IMR-90 (cell line): ENCODE data around the gene ZNF423. TPM values are rescaled to one million over a fixed set of nuclear protein-coding genes. Genes with fewer than 3 reads are reported as not detected.

Experiments used
- ATAC-seq: fragments of 200-7000 bp; cut with Tn5 transposase; 2 replicates; pipeline ENCODE4 v1.9.1; 2020; ENCODE audit warnings: low read depth, mild to moderate bottlenecking, moderate library complexity
- BruUV-seq: library from RNA; stranded (reverse); fragments of 400-500 nt; replicated peaks from 2 replicates; lab custom pipeline; 2021; lab: Mats Ljungman, UMichigan
- CTCF ChIA-PET: fragments of 300-600 bp; formaldehyde crosslinking; extraction: SDS; loops from one replicate; lab custom pipeline; 2021; ENCODE audit warnings: antibody characterized with exemption; lab: Yijun Ruan, JAX
- POLR2A ChIA-PET: fragments of 300-600 bp; sonication (Branson Sonifier 250); formaldehyde crosslinking; loops from one replicate; lab custom pipeline; 2022; ENCODE audit warnings: antibody characterized with exemption; ENCODE audit not compliant: unreplicated experiment; lab: Charles Lee
- DNase-seq: peaks from one replicate; pipeline ENCODE4 v3.0.0; 2013
- H2AFZ ChIP-seq: replicated peaks from 2 replicates; pipeline ENCODE3; 2013; ENCODE audit warnings: low read length, mild to moderate bottlenecking; ENCODE audit not compliant: poor library complexity
- H2AK5ac ChIP-seq: 2 replicates; pipeline ENCODE4 v1.6.1; 2013; ENCODE audit warnings: low read depth, low read length, inconsistent platforms
- H2AK9ac ChIP-seq: replicated peaks from 2 replicates; pipeline ENCODE3; 2013; ENCODE audit warnings: mild to moderate bottlenecking, low read depth, low read length, moderate library complexity; ENCODE audit not compliant: poor library complexity
- H2BK120ac ChIP-seq: 2 replicates; pipeline ENCODE4 v1.6.1; 2013; ENCODE audit warnings: low read depth, low read length, inconsistent platforms
- H2BK15ac ChIP-seq: 3 replicates; pipeline ENCODE4 v1.6.1; 2013; ENCODE audit warnings: low read depth, low read length, inconsistent platforms
- H2BK20ac ChIP-seq: 2 replicates; pipeline ENCODE4 v1.6.1; 2013; ENCODE audit warnings: low read depth, mild to moderate bottlenecking, inconsistent platforms, low read length, moderate library complexity
- H2BK5ac ChIP-seq: 2 replicates; pipeline ENCODE4 v1.6.1; 2013; ENCODE audit warnings: mild to moderate bottlenecking, low read depth, low read length, inconsistent platforms; ENCODE audit not compliant: poor library complexity, severe bottlenecking
- H3K14ac ChIP-seq: replicated peaks from 2 replicates; pipeline ENCODE4 v1.6.1; 2013; ENCODE audit warnings: low read depth, low read length, inconsistent platforms
- H3K18ac ChIP-seq: 2 replicates; pipeline ENCODE4 v1.6.1; 2013; ENCODE audit warnings: low read depth, low read length, control low read depth
- H3K23ac ChIP-seq: 2 replicates; pipeline ENCODE4 v1.6.1; 2013; ENCODE audit warnings: low read depth, low read length, inconsistent platforms
- H3K27ac ChIP-seq: 2 replicates; pipeline ENCODE4 v1.5.1; 2013; ENCODE audit warnings: mild to moderate bottlenecking, control low read depth, low read length; ENCODE audit not compliant: insufficient read depth
- H3K27me3 ChIP-seq: 2 replicates; pipeline ENCODE4 v1.6.1; 2013; ENCODE audit warnings: low read length; ENCODE audit not compliant: control insufficient read depth, insufficient read depth
- H3K36me3 ChIP-seq: 2 replicates; pipeline ENCODE4 v1.6.1; 2013; ENCODE audit warnings: low read length, mixed read lengths; ENCODE audit not compliant: control insufficient read depth, insufficient read depth
- H3K4ac ChIP-seq: 2 replicates; pipeline ENCODE4 v1.6.1; 2013; ENCODE audit warnings: low read depth, low read length, inconsistent platforms
- H3K4me1 ChIP-seq: 2 replicates; pipeline ENCODE4 v1.6.1; 2013; ENCODE audit warnings: low read length, mixed read lengths; ENCODE audit not compliant: control insufficient read depth, insufficient read depth
- H3K4me2 ChIP-seq: 2 replicates; pipeline ENCODE4 v1.6.1; 2013; ENCODE audit warnings: low read depth, mild to moderate bottlenecking, control low read depth, low read length, moderate library complexity
- H3K4me3 ChIP-seq: 2 replicates; pipeline ENCODE4 v1.5.1; 2013; ENCODE audit warnings: low read depth, mild to moderate bottlenecking, control low read depth, low read length, moderate library complexity; ENCODE audit not compliant: insufficient read depth
- H3K56ac ChIP-seq: 2 replicates; pipeline ENCODE4 v1.6.1; 2013; ENCODE audit warnings: low read length, inconsistent platforms; ENCODE audit not compliant: insufficient read depth; ENCODE audit errors: extremely low read depth
- H3K79me1 ChIP-seq, 2 experiments: 2 replicates each; pipeline ENCODE4 v1.6.1; 2013; ENCODE audit warnings: low read length in 2 of 2, inconsistent platforms in 1 of 2, low read depth in 1 of 2
- H3K9ac ChIP-seq: 2 replicates; pipeline ENCODE4 v1.6.1; 2013; ENCODE audit warnings: low read depth, low read length, control low read depth
- H3K9me1 ChIP-seq: 2 replicates; pipeline ENCODE4 v1.6.1; 2013; ENCODE audit warnings: low read length, inconsistent platforms; ENCODE audit not compliant: insufficient read depth
- H3K9me3 ChIP-seq: 2 replicates; pipeline ENCODE4 v1.6.1; 2013; ENCODE audit warnings: low read length; ENCODE audit not compliant: control insufficient read depth, insufficient read depth
- H4K20me1 ChIP-seq: 2 replicates; pipeline ENCODE4 v1.6.1; 2013; ENCODE audit warnings: low read length, inconsistent platforms; ENCODE audit not compliant: insufficient read depth
- H4K5ac ChIP-seq: 2 replicates; pipeline ENCODE4 v1.6.1; 2013; ENCODE audit warnings: mild to moderate bottlenecking, low read depth, low read length, control low read depth
- H4K8ac ChIP-seq, 2 experiments: 2 replicates each; pipeline ENCODE4 v1.6.1; 2013; ENCODE audit warnings: low read depth in 2 of 2, low read length in 2 of 2, control low read depth in 1 of 2, inconsistent platforms in 1 of 2
- H4K91ac ChIP-seq: 2 replicates; pipeline ENCODE4 v1.6.1; 2013; ENCODE audit warnings: low read depth, low read length, inconsistent platforms; ENCODE audit not compliant: insufficient read depth
- BHLHE40 ChIP-seq: fragments of 150-350 bp; IDR thresholded peaks from 2 replicates; pipeline ENCODE4 v1.6.1; 2016; ENCODE audit warnings: mild to moderate bottlenecking, low read depth, low read length
- FOS ChIP-seq: fragments of 150-350 bp; IDR thresholded peaks from 2 replicates; pipeline ENCODE4 v1.6.1; 2016; ENCODE audit warnings: low read depth, low read length
- MAZ ChIP-seq: IDR thresholded peaks from 2 replicates; pipeline ENCODE4 v1.6.1; 2012; ENCODE audit warnings: low read depth, mild to moderate bottlenecking, low read length, improper control_type of control experiment, moderate library complexity, borderline replicate concordance
- NFE2L2 ChIP-seq: fragments of 150-350 bp; IDR thresholded peaks from 2 replicates; pipeline ENCODE4 v1.6.1; 2016; ENCODE audit warnings: low read depth, mild to moderate bottlenecking, low read length
- RFX5 ChIP-seq: IDR thresholded peaks from 2 replicates; pipeline ENCODE4 v1.8.0; 2012; ENCODE audit warnings: low read depth, mild to moderate bottlenecking, low read length, moderate library complexity
- WGBS, 2 experiments: methylation state at CpG; one replicate each; pipeline versions ENCODE4 v1.1.5 to v1.1.7; 2013; ENCODE audit warnings: missing lambda C conversion rate in 2 of 2; ENCODE audit not compliant: insufficient read length in 1 of 2; ENCODE audit errors: extremely low coverage in 2 of 2; 5-methylcytosine and 5-hydroxymethylcytosine counted together
- dilution Hi-C: fragments of 300-500 bp; cut with HindIII; formaldehyde crosslinking; loops from one replicate; pipeline ENCODE4 v1.14.3; 2018; ENCODE audit warnings: low sequenced_read_pairs; ENCODE audit not compliant: unreplicated experiment
- in situ Hi-C: fragments of 300-500 bp; cut with MboI; formaldehyde crosslinking; loops from 3 replicates; pipeline ENCODE4 v1.14.3; 2019; ENCODE audit warnings: low sequenced_read_pairs, inconsistent platforms, mixed read lengths
- intact Hi-C: fragments of 100-400 bp; cut with micrococcal nuclease; formaldehyde crosslinking; loops from 2 replicates; pipeline ENCODE4 v1.10.0; 2022
- polyA plus RNA-seq, 3 experiments: library from polyadenylated mRNA; depleted of rRNA; stranded (reverse); fragments of >200 nt; gene quantifications; 2 replicates each; pipeline ENCODE4 v1.2.3, GENCODE V29; 2012; ENCODE audit warnings: low replicate concordance in 1 of 3
- total RNA-seq: library from RNA; depleted of rRNA; stranded (reverse); fragments of >200 nt; gene quantifications from 2 replicates; pipeline ENCODE4 v1.2.3, GENCODE V29; 2012
- TF ChIP-seq, protein P1 (sequence below): fragments of 150-350 bp; IDR thresholded peaks from 2 replicates; pipeline ENCODE4 v1.6.1; 2017; ENCODE audit warnings: mild to moderate bottlenecking, antibody characterized with exemption, low read length, low read depth
- TF ChIP-seq, protein P2 (sequence below): conservative IDR thresholded peaks from 2 replicates; pipeline ENCODE4 v1.5.1; 2012; ENCODE audit warnings: mild to moderate bottlenecking, low read depth, low read length, improper control_type of control experiment

The ZNF423 gene
- total and polyA plus RNA-seq, 2 of the 4 experiments (the other 2 are of a cell fraction) = under 0.01 to 0.10 TPM

DNA sequence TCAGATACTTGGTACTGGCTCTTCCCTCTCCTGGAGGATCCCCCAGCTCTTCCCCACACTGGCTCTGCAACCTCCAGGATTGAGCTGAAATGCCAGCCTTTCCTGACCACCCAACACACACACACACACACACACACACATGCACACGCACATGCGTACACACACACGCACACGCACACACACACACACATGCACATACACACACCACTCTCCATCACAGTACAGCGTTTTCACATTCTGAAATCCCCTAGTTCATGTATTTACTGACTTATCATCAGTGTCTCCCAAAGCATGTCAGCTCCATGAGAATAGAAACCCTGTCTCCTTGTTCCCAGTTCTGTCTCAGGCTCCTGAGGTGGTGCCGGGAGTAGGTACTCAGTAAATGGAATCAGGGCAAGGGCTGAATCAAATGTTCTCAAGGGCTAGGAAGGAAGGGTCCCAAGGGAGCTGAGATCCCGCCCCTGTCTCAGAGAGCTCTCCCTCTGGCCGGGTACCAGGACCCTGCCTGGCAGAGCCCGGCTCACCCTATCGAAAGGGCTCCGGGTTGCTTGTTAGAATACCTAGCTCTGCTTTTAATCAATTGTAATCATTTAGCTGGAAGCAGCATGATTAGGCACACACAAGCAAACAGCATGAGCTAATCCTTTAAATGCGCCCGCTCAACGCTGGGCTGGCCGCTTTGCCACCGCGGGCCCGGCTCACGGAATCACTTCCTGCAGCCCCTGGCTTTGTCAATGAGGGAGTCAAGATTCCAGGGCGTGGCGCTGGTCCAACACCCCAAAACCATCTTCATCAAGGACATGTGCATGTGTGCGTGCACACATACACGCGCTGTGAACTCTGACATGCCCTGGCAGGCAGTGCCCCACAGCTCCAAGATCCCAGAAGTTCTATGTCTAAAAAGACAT, 341.6 kb downstream of the ZNF423 start:
- H3K27me3 ChIP-seq = no peaks in the 10 kb centered on the region
- ATAC-seq (no peak), DNase-seq (no peak)
- dilution Hi-C loops = no loop called here
- H3K27ac ChIP-seq = no peak overlapping the region
- ChIA-PET CTCF (no interaction called here), POLR2A (no interaction called here)
- H4K8ac ChIP-seq = no peak overlapping the region
- no peak overlapping the region for H2AK9ac ChIP-seq
- no peaks in the 10 kb centered on the region for H3K36me3 ChIP-seq
- no peak for TF ChIP-seq FOS
- TF ChIP-seq, protein P1, sequence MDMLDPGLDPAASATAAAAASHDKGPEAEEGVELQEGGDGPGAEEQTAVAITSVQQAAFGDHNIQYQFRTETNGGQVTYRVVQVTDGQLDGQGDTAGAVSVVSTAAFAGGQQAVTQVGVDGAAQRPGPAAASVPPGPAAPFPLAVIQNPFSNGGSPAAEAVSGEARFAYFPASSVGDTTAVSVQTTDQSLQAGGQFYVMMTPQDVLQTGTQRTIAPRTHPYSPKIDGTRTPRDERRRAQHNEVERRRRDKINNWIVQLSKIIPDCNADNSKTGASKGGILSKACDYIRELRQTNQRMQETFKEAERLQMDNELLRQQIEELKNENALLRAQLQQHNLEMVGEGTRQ = no peak
- TF ChIP-seq, protein P2, sequence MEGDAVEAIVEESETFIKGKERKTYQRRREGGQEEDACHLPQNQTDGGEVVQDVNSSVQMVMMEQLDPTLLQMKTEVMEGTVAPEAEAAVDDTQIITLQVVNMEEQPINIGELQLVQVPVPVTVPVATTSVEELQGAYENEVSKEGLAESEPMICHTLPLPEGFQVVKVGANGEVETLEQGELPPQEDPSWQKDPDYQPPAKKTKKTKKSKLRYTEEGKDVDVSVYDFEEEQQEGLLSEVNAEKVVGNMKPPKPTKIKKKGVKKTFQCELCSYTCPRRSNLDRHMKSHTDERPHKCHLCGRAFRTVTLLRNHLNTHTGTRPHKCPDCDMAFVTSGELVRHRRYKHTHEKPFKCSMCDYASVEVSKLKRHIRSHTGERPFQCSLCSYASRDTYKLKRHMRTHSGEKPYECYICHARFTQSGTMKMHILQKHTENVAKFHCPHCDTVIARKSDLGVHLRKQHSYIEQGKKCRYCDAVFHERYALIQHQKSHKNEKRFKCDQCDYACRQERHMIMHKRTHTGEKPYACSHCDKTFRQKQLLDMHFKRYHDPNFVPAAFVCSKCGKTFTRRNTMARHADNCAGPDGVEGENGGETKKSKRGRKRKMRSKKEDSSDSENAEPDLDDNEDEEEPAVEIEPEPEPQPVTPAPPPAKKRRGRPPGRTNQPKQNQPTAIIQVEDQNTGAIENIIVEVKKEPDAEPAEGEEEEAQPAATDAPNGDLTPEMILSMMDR = no peak
- no peak for TF ChIP-seq MAZ
- no peak for TF ChIP-seq NFE2L2
- TF ChIP-seq BHLHE40 = no peak
- TF ChIP-seq RFX5 = no peak
- no peak overlapping the region for H3K14ac ChIP-seq
- no peak overlapping the region for H3K23ac ChIP-seq
- no peaks in the 10 kb centered on the region for H3K79me1 ChIP-seq
- no TSS peak for BruUV-seq
- H3K9ac ChIP-seq = no peak overlapping the region
- no peak overlapping the region for H3K4me3 ChIP-seq
- in situ Hi-C loops = no loop called here
- no peak overlapping the region for H4K91ac ChIP-seq
- H3K56ac ChIP-seq = no peak overlapping the region
- H2BK20ac ChIP-seq = no peak overlapping the region
- no peak overlapping the region for H3K4ac ChIP-seq
- H3K9me3 ChIP-seq = no peaks in the 10 kb centered on the region
- no peak overlapping the region for H2AFZ ChIP-seq
- 74% methylated on average over 16 of the region's 24 CpGs; no CpG with 5 or more reads in 1 of the 2 experiments for WGBS, 2 experiments
- H2BK120ac ChIP-seq = no peak overlapping the region
- no peaks in the 10 kb centered on the region for H3K9me1 ChIP-seq
- H2AK5ac ChIP-seq = no peak overlapping the region
- H2BK5ac ChIP-seq = no peak overlapping the region
- intact Hi-C loops = no loop called here
- no peaks in the 10 kb centered on the region for H3K4me1 ChIP-seq
- H4K5ac ChIP-seq = no peak overlapping the region
- H3K4me2 ChIP-seq = no peak overlapping the region
- no peaks in the 10 kb centered on the region for H4K20me1 ChIP-seq
- H3K18ac ChIP-seq = no peak overlapping the region
- H2BK15ac ChIP-seq = no peak overlapping the region
